Keratinocyte (primary cell): ENCODE data around the gene PIEZO1.

Experiments used
- EZH2 ChIP-seq: IDR thresholded peaks from one replicate; pipeline ENCODE4 v1.6.1; 2012; ENCODE audit warnings: inconsistent platforms, mild to moderate bottlenecking, low read length, moderate library complexity
- TF ChIP-seq, protein P1 (sequence below), 3 experiments: IDR thresholded peaks in 1 of 3; conservative IDR thresholded peaks in 1 of 3; optimal IDR thresholded peaks in 1 of 3; 2 replicates in 2 of 3; 3 replicates in 1 of 3; pipeline versions ENCODE3 to v1.5.1; 2011; ENCODE audit warnings: low read length in 3 of 3, mild to moderate bottlenecking in 3 of 3, moderate library complexity in 2 of 3, control low read depth in 1 of 3, inconsistent platforms in 1 of 3; ENCODE audit not compliant: insufficient read depth in 2 of 3; ENCODE audit errors: extremely low read depth in 1 of 3

DNA sequence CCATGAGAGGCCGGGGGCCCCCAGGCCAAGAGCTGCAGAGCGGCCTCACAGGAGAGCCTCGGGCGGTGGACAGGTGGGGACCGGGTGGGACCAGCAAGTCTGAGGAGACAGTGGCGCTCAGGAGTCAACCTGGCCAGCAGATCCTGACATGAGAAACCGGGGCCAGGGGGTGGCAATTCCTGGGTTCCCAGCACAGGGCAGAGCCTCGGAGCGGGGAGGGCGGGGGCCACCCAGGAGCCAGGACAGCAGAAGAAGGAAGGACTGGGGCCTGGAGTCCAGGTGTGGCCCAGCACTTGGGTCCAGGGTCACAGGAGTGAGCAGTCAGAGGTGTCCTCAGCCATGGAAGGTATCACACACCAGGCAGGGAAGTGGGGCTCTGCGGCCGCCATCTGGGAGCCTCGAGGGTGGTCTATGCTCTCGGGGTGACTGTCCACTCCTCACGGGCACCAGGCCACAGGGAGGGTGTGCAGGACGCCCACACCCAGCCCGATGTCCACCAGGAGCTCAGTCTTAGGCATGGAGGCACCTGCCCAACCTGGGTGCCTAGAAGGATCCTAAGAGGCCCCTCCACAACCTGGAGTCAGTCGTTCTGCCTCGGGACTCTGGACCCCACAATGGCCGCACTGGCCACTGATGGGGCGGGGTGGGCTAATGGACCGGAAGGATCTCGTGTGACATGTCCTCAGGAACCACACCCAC is 29.1 kb downstream of the PIEZO1 start:
- TF ChIP-seq, protein P1, sequence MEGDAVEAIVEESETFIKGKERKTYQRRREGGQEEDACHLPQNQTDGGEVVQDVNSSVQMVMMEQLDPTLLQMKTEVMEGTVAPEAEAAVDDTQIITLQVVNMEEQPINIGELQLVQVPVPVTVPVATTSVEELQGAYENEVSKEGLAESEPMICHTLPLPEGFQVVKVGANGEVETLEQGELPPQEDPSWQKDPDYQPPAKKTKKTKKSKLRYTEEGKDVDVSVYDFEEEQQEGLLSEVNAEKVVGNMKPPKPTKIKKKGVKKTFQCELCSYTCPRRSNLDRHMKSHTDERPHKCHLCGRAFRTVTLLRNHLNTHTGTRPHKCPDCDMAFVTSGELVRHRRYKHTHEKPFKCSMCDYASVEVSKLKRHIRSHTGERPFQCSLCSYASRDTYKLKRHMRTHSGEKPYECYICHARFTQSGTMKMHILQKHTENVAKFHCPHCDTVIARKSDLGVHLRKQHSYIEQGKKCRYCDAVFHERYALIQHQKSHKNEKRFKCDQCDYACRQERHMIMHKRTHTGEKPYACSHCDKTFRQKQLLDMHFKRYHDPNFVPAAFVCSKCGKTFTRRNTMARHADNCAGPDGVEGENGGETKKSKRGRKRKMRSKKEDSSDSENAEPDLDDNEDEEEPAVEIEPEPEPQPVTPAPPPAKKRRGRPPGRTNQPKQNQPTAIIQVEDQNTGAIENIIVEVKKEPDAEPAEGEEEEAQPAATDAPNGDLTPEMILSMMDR (optimal IDR thresholded peaks at IDR 0.05 in 1 of 3, IDR thresholded peaks at IDR 0.05 in 1 of 3, conservative IDR thresholded peaks at IDR 0.05 in 1 of 3; ENCODE audit: extremely low read depth in 1 of 3, insufficient read depth in 2 of 3, low read length in 3 of 3), result no peak
- TF ChIP-seq EZH2, result no peak
